ENCODE results near the gene AIRE. TPM values are rescaled to one million over a fixed set of nuclear protein-coding genes. Genes with fewer than 3 reads are reported as not detected.
"Not testable (repeated sequence)": the region's sequence is repeated elsewhere in the genome, so short reads cannot be mapped to it uniquely, and the experiment has no call there.

Gene AIRE
- total RNA-seq, 1 experiment from 2014 or later: 0.31 TPM

DNA sequence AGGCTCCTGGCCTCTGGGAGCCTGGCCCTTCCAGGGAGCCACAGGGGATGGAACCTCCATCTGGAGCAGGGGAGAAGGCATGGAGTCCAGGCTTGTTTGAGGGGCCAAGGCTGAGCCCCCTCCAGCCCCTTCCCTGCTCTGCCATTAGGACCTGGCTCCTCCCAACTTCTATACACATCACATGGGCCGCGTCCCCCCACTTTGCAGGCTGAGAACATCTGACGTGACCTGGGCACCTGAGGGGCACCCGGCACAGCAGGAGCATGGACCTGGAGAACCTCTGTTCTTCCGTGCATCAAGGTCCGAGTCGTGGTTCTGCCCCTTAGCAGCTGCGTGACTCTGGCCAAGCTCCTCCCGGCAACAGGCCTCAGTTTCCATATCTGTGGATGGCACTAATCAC is 3.9 kb upstream of the AIRE start:
- Histone ChIP-seq H3K27me3 (ENCODE audit: control insufficient read depth, insufficient read depth, low read length) (peaks cover 7% of the 10 kb centered on the region; the same call in 1 of the 2 replicates), H3K36me3 (replicated peaks; ENCODE audit: control insufficient read depth, insufficient read depth, low read length) (no peaks in the 10 kb centered on the region), H3K4me3 (ENCODE audit: insufficient read depth, low read depth, low read length) (no peak overlapping the region)
- no peak for DNase-seq

DNA sequence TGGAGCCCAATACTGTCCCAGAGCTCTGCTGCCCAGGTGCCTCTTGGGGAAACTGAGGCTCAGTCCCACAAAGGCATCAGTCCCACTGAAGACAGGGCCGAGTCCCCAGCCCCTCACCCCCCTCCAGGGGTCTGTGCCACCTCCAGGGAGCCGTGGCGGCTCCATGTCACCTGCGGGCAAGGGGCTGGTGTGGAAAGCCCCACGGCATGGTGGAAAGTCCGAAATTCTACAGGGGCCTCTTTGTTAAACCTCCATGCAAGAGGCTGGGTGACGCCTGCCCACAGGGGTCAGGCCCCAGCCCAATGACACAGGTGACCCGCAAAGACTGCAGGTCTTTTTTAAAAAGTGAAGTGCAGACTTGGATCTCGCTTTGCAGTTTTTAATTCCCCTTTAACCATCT is 3.3 kb upstream of the AIRE start:
- no peak for DNase-seq
- Histone ChIP-seq H3K4me3 (ENCODE audit: insufficient read depth, low read depth, low read length) (no peak overlapping the region), H3K27me3 (ENCODE audit: control insufficient read depth, insufficient read depth, low read length) (peaks cover 7% of the 10 kb centered on the region; the same call in 1 of the 2 replicates), H3K36me3 (replicated peaks; ENCODE audit: control insufficient read depth, insufficient read depth, low read length) (no peaks in the 10 kb centered on the region)

DNA sequence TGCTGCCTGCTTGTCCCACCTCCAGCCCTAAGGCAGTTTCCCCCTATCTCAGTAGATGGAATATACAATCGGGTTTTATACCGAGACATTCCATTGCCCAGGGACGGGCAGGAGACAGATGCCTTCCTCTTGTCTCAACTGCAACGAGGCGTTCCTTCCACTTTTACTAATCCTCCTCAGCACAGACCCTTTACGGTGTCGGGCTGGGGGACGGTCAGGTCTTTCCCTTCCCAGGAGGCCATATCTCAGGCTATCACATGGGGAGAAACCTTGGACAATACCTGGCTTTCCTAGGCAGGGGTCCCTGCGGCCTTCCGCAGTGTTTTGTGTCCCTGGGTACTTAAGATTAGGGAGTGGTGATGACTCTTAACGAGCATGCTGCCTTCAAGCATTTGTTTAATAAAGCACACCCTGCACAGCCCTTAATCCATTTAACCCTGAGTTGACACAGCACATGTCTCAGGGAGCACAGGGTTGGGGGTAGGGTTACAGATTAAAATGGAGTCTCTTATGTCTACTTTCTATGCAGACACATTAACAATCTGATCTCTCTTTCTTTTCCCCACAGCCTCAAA is 2.4 kb upstream of the AIRE start:
- not testable (repeated sequence) for DNase-seq; H3K27me3 ChIP-seq (ENCODE audit: control insufficient read depth, insufficient read depth, low read length); H3K4me3 ChIP-seq (ENCODE audit: insufficient read depth, low read depth, low read length); H3K36me3 ChIP-seq (replicated peaks; ENCODE audit: control insufficient read depth, insufficient read depth, low read length)

DNA sequence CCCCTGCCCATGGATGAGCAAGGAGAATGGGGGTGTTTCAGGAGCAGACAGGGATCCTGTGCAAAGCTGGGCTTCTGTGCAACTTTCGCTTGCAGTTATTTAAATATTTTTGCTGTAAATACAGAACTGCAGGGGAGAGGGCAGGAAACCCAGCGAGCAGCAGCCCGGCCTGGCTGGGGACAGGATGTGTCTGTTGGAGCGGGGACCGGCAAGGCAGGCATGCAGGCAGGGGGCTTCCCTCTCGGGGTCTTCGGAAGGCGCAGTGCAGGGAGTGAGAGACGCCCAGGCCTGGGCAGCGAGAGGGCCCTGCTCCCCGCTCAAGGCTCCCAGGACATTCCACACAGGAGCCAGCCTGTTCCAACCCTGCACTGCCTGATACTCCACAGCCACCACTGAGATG is 1.7 kb upstream of the AIRE start:
- DNase-seq: no peak
- no peaks in the 10 kb centered on the region for H3K36me3 ChIP-seq (replicated peaks; ENCODE audit: control insufficient read depth, insufficient read depth, low read length)
- no peak overlapping the region for H3K4me3 ChIP-seq (ENCODE audit: insufficient read depth, low read depth, low read length)
- peaks cover 7% of the 10 kb centered on the region; the same call in 1 of the 2 replicates for H3K27me3 ChIP-seq (ENCODE audit: control insufficient read depth, insufficient read depth, low read length)

DNA sequence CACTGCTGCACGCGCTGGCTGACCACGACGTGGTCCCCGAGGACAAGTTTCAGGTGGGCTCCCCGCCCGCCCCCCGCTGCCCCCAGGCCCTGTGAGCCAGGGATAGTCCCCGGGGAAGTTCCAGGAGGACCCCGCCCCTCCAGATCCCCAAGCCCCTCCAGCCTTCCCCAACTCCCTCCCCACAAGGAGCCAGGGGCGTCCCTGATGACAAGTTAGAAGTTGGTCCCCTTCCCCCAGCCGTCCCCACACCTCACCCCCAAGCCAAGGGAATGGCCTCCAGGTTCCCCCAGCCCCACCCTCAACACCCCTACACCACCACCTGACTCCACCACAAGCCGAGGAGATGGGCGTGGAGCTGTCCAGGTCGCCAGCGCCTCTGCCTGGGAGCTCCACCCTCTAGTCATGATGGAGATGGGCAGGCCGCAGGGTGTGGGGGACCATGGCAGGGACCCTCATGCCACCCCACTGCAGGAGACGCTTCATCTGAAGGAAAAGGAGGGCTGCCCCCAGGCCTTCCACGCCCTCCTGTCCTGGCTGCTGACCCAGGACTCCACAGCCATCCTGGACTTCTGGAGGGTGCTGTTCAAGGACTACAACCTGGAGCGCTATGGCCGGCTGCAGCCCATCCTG is 525 bp downstream of the AIRE start:
- Histone ChIP-seq H3K4me3 (ENCODE audit: insufficient read depth, low read depth, low read length) (peak overlapping the region; percentile 28; the same call in 1 of the 2 replicates), H3K27me3 (ENCODE audit: control insufficient read depth, insufficient read depth, low read length) (peaks cover 7% of the 10 kb centered on the region; the same call in 1 of the 2 replicates), H3K36me3 (replicated peaks; ENCODE audit: control insufficient read depth, insufficient read depth, low read length) (no peaks in the 10 kb centered on the region)
- no peak for DNase-seq

DNA sequence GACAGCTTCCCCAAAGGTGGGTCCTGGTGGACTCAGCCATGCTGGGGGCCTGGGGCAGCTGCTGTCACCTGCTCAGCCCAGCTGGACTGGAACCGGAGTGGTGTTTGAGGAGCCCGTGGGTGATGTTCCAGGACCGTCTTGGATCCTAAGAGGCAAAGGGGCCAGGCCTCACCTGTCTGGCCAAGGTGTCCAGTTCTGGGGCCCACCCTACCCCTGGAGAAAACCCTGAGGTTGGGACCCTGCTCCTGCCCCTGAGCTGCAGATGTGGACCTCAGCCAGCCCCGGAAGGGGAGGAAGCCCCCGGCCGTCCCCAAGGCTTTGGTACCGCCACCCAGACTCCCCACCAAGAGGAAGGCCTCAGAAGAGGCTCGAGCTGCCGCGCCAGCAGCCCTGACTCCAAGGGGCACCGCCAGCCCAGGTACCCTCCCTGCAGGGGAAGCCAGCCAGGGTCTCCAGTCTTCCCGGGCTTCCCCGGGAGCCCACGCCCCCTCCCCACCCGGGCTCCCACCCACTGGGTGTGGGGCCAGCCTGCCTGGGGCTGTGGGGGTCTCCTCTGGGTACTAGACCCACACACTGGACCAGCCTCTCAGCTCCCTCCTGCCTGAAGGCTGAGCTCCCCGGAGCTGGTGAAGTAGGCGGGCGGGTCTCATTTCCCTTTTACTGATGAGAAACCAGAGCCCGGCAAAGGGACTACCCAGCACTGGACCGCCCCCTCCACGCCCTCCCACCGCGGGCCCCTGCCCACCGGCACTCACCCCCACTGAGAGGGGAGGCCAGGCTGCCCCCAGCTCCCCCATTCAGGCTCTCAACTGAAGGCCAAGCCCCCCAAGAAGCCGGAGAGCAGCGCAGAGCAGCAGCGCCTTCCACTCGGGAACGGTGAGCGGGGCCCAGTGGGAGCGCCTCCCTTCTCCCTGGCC is 1.3 kb downstream of the AIRE start:
- Histone ChIP-seq H3K36me3 (replicated peaks; ENCODE audit: control insufficient read depth, insufficient read depth, low read length) (no peaks in the 10 kb centered on the region), H3K4me3 (ENCODE audit: insufficient read depth, low read depth, low read length) (no peak overlapping the region), H3K27me3 (ENCODE audit: control insufficient read depth, insufficient read depth, low read length) (peaks cover 7% of the 10 kb centered on the region; the same call in 1 of the 2 replicates)
- peak; percentile 77 for DNase-seq

DNA sequence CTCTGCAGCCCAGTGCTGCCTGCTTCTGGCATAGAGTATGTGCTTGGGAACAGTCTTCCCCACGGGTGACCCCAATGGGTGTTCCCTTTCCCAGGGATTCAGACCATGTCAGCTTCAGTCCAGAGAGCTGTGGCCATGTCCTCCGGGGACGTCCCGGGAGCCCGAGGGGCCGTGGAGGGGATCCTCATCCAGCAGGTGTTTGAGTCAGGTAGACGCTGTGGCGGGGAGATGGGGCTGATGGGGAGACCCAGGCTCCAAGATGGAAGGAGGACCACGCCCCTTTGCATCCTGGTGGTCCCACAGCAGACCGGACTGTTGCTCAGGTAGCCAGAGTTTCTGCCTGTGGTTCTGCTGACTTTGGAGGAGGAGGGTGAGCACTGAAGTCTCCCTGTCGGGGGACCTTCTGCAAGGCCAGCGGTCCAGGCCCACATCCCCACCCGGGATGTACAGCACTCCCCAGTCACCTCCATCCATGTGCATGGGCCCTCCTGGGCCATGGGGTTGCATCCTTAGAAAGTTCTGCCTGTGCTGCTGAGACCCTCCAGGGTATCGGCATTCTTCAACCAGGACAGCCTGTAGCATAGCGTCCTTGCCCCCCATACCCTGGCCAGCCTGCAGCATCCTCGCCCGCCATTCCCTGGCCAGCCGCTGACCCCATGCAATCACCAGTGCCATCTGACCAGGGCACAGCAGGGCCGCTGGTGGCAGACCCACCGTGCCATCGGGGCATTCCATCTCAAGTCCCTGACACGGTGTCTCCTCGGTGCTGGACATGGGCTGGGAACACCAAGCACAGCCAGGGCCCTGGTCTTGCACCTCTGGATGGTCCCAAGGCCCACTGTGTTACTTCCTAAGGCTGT is 2.8 kb downstream of the AIRE start:
- Histone ChIP-seq H3K36me3 (replicated peaks; ENCODE audit: control insufficient read depth, insufficient read depth, low read length) (no peaks in the 10 kb centered on the region), H3K4me3 (ENCODE audit: insufficient read depth, low read depth, low read length) (no peak overlapping the region), H3K27me3 (ENCODE audit: control insufficient read depth, insufficient read depth, low read length) (peaks cover 7% of the 10 kb centered on the region; the same call in 1 of the 2 replicates)
- DNase-seq: no peak

DNA sequence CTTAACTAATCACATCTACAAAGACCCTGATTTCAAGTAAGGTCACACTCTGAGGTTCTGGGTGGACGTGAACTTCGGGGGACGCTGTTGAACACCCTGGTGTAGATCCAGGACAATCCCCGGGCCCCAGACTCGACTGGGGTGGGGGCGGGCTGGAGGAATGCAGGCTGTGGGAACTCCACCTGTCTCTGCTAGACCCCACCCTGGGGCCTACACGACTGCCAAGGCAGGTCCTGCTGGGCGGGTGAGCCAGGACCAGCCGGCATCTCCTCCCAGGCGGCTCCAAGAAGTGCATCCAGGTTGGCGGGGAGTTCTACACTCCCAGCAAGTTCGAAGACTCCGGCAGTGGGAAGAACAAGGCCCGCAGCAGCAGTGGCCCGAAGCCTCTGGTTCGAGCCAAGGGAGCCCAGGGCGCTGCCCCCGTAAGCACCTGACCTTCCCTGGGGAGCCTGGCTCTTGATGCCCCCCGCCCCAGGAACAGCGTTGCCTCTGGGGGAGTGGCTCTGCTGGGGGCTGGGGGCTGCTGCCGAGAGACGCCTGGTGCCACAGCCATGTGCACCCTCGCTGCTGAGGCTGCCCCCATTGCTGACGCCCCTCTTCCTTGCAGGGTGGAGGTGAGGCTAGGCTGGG is 3.8 kb downstream of the AIRE start:
- Histone ChIP-seq H3K4me3 (ENCODE audit: insufficient read depth, low read depth, low read length) (no peak overlapping the region), H3K27me3 (ENCODE audit: control insufficient read depth, insufficient read depth, low read length) (peaks cover 7% of the 10 kb centered on the region; the same call in 1 of the 2 replicates), H3K36me3 (replicated peaks; ENCODE audit: control insufficient read depth, insufficient read depth, low read length) (no peaks in the 10 kb centered on the region)
- no peak for DNase-seq

DNA sequence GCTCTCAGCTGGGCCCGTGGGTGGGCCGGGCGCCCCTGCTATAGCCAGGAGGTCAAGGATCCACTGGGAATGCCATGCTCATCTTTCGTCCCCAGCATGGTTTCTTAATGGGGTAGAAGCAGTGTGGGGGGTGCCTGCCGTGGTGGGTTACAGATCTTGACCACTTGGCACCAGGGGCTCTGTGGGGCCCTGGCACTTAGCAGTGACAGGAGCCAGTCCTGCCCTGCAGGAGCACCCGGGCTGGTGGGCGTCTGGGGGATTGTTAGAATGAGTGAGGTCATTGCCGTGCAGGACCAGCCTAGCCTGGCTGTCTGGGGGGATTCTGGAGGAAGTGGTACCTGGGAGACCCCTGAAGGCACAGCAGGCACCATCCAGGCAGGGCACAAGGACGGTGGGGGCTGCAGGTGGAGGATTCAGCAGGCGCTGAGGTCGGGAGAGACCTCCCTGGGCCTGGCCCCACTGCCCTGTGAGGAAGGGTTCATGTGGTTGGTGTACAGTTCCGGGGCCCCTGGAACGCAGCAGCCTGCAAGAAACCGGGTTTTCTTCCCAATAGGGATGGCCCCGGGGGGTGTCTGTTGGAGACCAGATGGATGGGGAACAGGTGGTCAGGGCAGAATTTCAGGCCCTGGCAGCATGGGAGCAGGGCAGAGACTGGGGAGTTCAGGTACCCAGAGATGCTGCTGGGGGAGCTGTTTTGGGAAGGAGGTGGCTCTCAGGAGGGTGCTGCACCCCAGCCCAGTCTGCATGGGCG is 4.8 kb downstream of the AIRE start:
- H3K36me3 ChIP-seq (replicated peaks; ENCODE audit: control insufficient read depth, insufficient read depth, low read length): no peaks in the 10 kb centered on the region
- H3K27me3 ChIP-seq (ENCODE audit: control insufficient read depth, insufficient read depth, low read length): peaks cover 3% of the 10 kb centered on the region; the same call in 1 of the 2 replicates
- H3K4me3 ChIP-seq (ENCODE audit: insufficient read depth, low read depth, low read length): no peak overlapping the region
- DNase-seq: no peak

DNA sequence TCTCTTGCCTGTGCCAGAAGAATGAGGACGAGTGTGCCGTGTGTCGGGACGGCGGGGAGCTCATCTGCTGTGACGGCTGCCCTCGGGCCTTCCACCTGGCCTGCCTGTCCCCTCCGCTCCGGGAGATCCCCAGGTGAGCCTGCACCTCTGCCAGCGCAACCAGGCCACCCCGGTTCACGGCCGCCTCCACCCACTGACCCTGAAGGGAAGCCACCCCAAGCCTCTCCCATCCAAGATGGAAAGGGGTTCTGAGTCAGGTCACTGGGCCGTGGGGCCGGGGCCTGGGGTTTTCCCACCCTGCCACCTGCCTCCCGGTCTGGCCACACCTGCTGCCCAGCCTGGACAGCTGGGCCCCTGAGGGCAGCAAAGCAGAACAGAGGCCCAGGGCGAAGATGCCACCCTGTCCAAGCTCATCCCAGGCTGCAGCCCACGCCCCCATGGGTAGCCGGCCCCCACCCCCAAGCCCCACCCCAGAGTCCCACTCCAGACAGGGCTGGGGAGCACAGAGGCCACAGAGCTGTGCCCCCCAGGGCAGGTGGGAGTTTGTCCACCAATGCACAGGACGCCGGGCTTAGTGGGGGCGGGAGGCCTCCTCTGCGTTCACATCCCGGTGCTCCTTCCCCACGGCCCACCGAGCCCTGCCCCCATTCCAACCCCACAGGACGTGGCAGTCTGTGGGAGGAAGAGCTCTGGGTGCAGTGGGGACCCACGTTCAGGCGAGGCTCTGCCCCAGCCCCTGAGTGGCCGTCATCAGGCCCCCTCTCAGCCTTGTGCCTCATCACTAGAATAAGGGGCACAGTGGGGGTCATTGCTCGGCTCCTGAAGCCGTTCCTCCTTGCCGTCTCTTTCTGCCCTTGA is 5.6 kb downstream of the AIRE start:
- peaks cover under 1% of the 10 kb centered on the region; the same call in 1 of the 2 replicates for H3K27me3 ChIP-seq (ENCODE audit: control insufficient read depth, insufficient read depth, low read length)
- no peak for DNase-seq
- no peaks in the 10 kb centered on the region for H3K36me3 ChIP-seq (replicated peaks; ENCODE audit: control insufficient read depth, insufficient read depth, low read length)
- H3K4me3 ChIP-seq (ENCODE audit: insufficient read depth, low read depth, low read length): no peak overlapping the region

DNA sequence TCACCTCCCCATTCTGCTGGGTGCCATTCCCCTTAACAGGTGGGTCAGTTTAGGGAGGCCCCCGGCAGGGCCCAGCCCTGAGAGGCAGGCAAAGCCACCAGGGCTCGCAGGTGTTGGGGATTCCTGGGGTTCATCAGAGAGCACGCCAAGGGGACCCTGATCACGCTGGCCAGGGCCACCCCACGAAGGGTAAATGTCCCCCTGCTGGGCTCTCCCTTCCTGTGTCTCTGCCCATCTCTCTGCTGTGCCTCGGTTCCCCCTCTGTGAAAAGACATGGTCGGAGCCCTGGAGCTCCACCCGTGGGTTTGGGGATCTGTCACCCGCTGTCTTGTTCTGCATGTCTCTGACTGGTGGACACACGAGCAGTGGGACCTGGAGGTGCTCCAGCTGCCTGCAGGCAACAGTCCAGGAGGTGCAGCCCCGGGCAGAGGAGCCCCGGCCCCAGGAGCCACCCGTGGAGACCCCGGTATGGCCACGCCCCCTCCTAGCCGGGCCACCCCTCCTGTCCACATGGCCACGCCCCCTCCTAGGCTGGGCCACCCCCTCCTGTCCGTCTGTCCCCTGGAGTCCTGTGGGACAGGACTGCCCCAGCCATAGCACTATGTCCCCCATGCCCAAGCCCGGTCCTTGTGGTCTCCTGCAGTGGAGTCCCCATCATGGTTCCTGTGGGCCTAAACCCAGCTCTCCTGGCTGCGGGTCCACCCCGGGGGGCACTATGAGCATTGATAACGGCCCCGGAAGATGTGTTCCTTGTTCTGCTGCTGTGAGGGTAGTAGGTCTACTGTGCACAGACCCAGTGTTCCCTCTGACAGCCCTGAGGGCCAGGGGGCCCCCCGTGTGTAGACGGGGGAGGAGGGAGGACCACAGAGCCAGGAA is 6.5 kb downstream of the AIRE start:
- Histone ChIP-seq H3K27me3 (ENCODE audit: control insufficient read depth, insufficient read depth, low read length) (no peaks in the 10 kb centered on the region), H3K4me3 (ENCODE audit: insufficient read depth, low read depth, low read length) (no peak overlapping the region), H3K36me3 (replicated peaks; ENCODE audit: control insufficient read depth, insufficient read depth, low read length) (no peaks in the 10 kb centered on the region)
- DNase-seq: peak; percentile 96

DNA sequence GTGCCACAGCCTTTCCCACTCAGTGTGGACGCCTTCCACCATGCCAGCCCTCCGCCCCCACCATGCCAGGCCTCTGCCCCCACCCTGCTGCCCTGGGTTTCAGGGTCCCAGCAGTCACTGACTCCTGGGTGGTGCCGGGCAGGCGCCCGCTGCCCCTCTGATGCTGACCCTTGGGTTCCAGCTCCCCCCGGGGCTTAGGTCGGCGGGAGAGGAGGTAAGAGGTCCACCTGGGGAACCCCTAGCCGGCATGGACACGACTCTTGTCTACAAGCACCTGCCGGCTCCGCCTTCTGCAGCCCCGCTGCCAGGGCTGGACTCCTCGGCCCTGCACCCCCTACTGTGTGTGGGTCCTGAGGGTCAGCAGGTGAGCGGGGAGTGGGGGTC is 7.1 kb downstream of the AIRE start:
- Histone ChIP-seq H3K27me3 (ENCODE audit: control insufficient read depth, insufficient read depth, low read length) (no peaks in the 10 kb centered on the region), H3K36me3 (replicated peaks; ENCODE audit: control insufficient read depth, insufficient read depth, low read length) (no peaks in the 10 kb centered on the region)
- DNase-seq: no peak

More for the DNA sequence above, 7.1 kb downstream of the AIRE start:
- no peak overlapping the region for H3K4me3 ChIP-seq (ENCODE audit: insufficient read depth, low read depth, low read length)

Data from H7 (cell line).